22Rv1 (cell line): Measurements from ENCODE around the gene SYTL4.

ENCODE experiments used
- CTCF ChIP-seq: fragments of 450-650 bp; IDR thresholded peaks from 2 replicates; pipeline ENCODE4 v1.5.1; 2017; ENCODE audit warnings: mild to moderate bottlenecking
- ZFX ChIP-seq: fragments of 450-650 bp; IDR thresholded peaks from 2 replicates; pipeline ENCODE4 v1.6.1; 2017; ENCODE audit warnings: antibody characterized with exemption, borderline replicate concordance

- TF ChIP-seq CTCF, result no peak
- TF ChIP-seq ZFX, result no peak
These were observed 21.1 kb downstream of the SYTL4 start for GRCh38 chrX:100710816-100711215.
